HL-60 (cell line): ENCODE measurements around the gene TECR.

Source experiments
- CTCF ChIP-seq: IDR thresholded peaks from one replicate; pipeline ENCODE4 v1.5.1; 2011; ENCODE audit warnings: low read length, control low read depth, inconsistent platforms; ENCODE audit not compliant: insufficient read depth
- GABPA ChIP-seq: IDR thresholded peaks from 2 replicates; pipeline ENCODE4 v1.6.1; 2012; ENCODE audit warnings: low read depth
- POLR2AphosphoS5 ChIP-seq: IDR thresholded peaks from 2 replicates; pipeline ENCODE4 v1.6.1; 2012; ENCODE audit warnings: low read depth
- REST ChIP-seq: IDR thresholded peaks from 2 replicates; pipeline ENCODE4 v1.6.1; 2012; ENCODE audit warnings: low read depth; ENCODE audit not compliant: insufficient replicate concordance
- SPI1 ChIP-seq: IDR thresholded peaks from 2 replicates; pipeline ENCODE4 v1.6.1; 2012; ENCODE audit warnings: low read depth, mild to moderate bottlenecking, borderline replicate concordance

GRCh38 chr19:14517446-14517839 lies 12.0 kb upstream of the TECR start:
- no peak for TF ChIP-seq CTCF
- TF ChIP-seq POLR2AphosphoS5: no peak
- TF ChIP-seq REST: no peak
- no peak for TF ChIP-seq GABPA
- TF ChIP-seq SPI1: no peak
